HEK293 (cell line): ENCODE data around the gene SMIM29.

Experiments
- CTCF ChIA-PET: fragments of 350-600 bp; formaldehyde crosslinking; extraction: SDS; loops from one replicate; lab custom pipeline; 2021; ENCODE audit warnings: antibody characterized with exemption; lab: Yijun Ruan, JAX
- POLR2A ChIA-PET: fragments of 300-600 bp; formaldehyde crosslinking; extraction: SDS; loops from one replicate; lab custom pipeline; 2020; ENCODE audit warnings: antibody characterized with exemption, inconsistent platforms; lab: Yijun Ruan, JAX
- H3K27ac ChIP-seq: fragments of 200-500 bp; sonication (Bioruptor generic); 2 replicates; pipeline ENCODE4 v1.5.1; 2014; ENCODE audit warnings: low read depth, low read length, control low read depth, inconsistent platforms; ENCODE audit errors: extremely low read depth
- H3K36me3 ChIP-seq, 2 experiments: fragments of 200-500 bp in 1 of 2; sonication (Bioruptor generic) in 1 of 2; 1 replicate in 1 of 2; 2 replicates in 1 of 2; pipeline ENCODE4 v1.5.1; 2014 to 2017; ENCODE audit warnings: inconsistent platforms in 2 of 2, low read length in 2 of 2; ENCODE audit not compliant: control insufficient read depth in 2 of 2, insufficient read depth in 1 of 2
- H3K4me1 ChIP-seq: fragments of 200-500 bp; sonication (Bioruptor generic); 2 replicates; pipeline ENCODE4 v1.5.1; 2014; ENCODE audit warnings: mild to moderate bottlenecking, low read length, inconsistent platforms; ENCODE audit not compliant: control insufficient read depth, insufficient read depth
- H3K4me3 ChIP-seq: 2 replicates; pipeline ENCODE4 v1.5.1; 2011; ENCODE audit warnings: low read depth, mild to moderate bottlenecking, control low read depth, low read length, moderate library complexity
- H3K9me3 ChIP-seq: fragments of 200-500 bp; sonication (Bioruptor generic); 2 replicates; pipeline ENCODE4 v1.5.1; 2014; ENCODE audit warnings: low read depth, low read length, inconsistent platforms; ENCODE audit not compliant: control insufficient read depth, insufficient read depth
- BCL6B ChIP-seq: fragments of 450-650 bp; formaldehyde crosslinking; IDR thresholded peaks from 2 replicates; pipeline ENCODE4 v1.5.1; 2017; ENCODE audit warnings: missing biosample characterization, missing genetic modification characterization
- HIC1 ChIP-seq: fragments of 450-650 bp; formaldehyde crosslinking; IDR thresholded peaks from 2 replicates; pipeline ENCODE4 v1.5.1; 2016; ENCODE audit warnings: missing biosample characterization, missing genetic modification characterization
- PRDM1 ChIP-seq: fragments of 450-650 bp; formaldehyde crosslinking; IDR thresholded peaks from 2 replicates; pipeline ENCODE4; 2016; ENCODE audit warnings: missing biosample characterization, missing genetic modification characterization
- PRDM2 ChIP-seq: fragments of 450-650 bp; formaldehyde crosslinking; IDR thresholded peaks from 2 replicates; pipeline ENCODE4 v1.5.1; 2016; ENCODE audit warnings: missing biosample characterization, missing genetic modification characterization, borderline replicate concordance
- ZBTB8A ChIP-seq: fragments of 450-650 bp; formaldehyde crosslinking; IDR thresholded peaks from 2 replicates; pipeline ENCODE4 v1.5.1; 2016; ENCODE audit warnings: missing biosample characterization, missing genetic modification characterization
- ZNF121 ChIP-seq: fragments of 450-650 bp; formaldehyde crosslinking; IDR thresholded peaks from 2 replicates; pipeline ENCODE4 v1.5.1; 2016; ENCODE audit warnings: missing biosample characterization, missing genetic modification characterization
- ZNF133 ChIP-seq: fragments of 450-650 bp; formaldehyde crosslinking; IDR thresholded peaks from 2 replicates; pipeline ENCODE4 v1.5.1; 2016; ENCODE audit warnings: missing biosample characterization, missing genetic modification characterization
- ZNF140 ChIP-seq: fragments of 450-650 bp; formaldehyde crosslinking; IDR thresholded peaks from 2 replicates; pipeline ENCODE4 v1.5.1; 2016; ENCODE audit warnings: missing biosample characterization, missing genetic modification characterization
- ZNF169 ChIP-seq: fragments of 450-650 bp; formaldehyde crosslinking; IDR thresholded peaks from 2 replicates; pipeline ENCODE4 v1.5.1; 2016; ENCODE audit warnings: missing biosample characterization, missing genetic modification characterization
- ZNF184 ChIP-seq: fragments of 450-650 bp; IDR thresholded peaks from 2 replicates; pipeline ENCODE4 v1.5.1; 2018; ENCODE audit warnings: missing biosample characterization, mild to moderate bottlenecking, missing genetic modification characterization
- ZNF311 ChIP-seq: fragments of 450-650 bp; formaldehyde crosslinking; IDR thresholded peaks from 2 replicates; pipeline ENCODE4 v1.5.1; 2017; ENCODE audit warnings: missing biosample characterization, missing genetic modification characterization, borderline replicate concordance
- ZNF354C ChIP-seq: fragments of 450-650 bp; formaldehyde crosslinking; IDR thresholded peaks from 2 replicates; pipeline ENCODE4 v1.5.1; 2016; ENCODE audit warnings: missing biosample characterization, missing genetic modification characterization, low read depth, borderline replicate concordance
- ZNF473 ChIP-seq: fragments of 450-650 bp; formaldehyde crosslinking; IDR thresholded peaks from 2 replicates; pipeline ENCODE4 v1.5.1; 2017; ENCODE audit warnings: missing biosample characterization, missing genetic modification characterization
- ZNF513 ChIP-seq: fragments of 450-650 bp; IDR thresholded peaks from 2 replicates; pipeline ENCODE4 v1.5.1; 2018; ENCODE audit warnings: missing biosample characterization, missing genetic modification characterization
- ZNF544 ChIP-seq: fragments of 450-650 bp; formaldehyde crosslinking; IDR thresholded peaks from 2 replicates; pipeline ENCODE4 v1.5.0; 2017; ENCODE audit warnings: missing biosample characterization, missing genetic modification characterization
- ZNF549 ChIP-seq: fragments of 450-650 bp; IDR thresholded peaks from 2 replicates; pipeline ENCODE4 v1.5.1; 2018; ENCODE audit warnings: missing biosample characterization, missing genetic modification characterization, mild to moderate bottlenecking, inconsistent platforms, moderate library complexity
- ZNF585B ChIP-seq: fragments of 450-650 bp; formaldehyde crosslinking; IDR thresholded peaks from 2 replicates; pipeline ENCODE4 v1.5.1; 2016; ENCODE audit warnings: missing biosample characterization, missing genetic modification characterization
- ZNF610 ChIP-seq: fragments of 450-650 bp; formaldehyde crosslinking; IDR thresholded peaks from 2 replicates; pipeline ENCODE4 v1.5.1; 2016; ENCODE audit warnings: missing biosample characterization, missing genetic modification characterization, borderline replicate concordance
- TF ChIP-seq, protein P1 (sequence below): fragments of 450-650 bp; formaldehyde crosslinking; IDR thresholded peaks from 2 replicates; pipeline ENCODE4 v1.5.1; 2016; ENCODE audit warnings: missing biosample characterization, missing genetic modification characterization
- TF ChIP-seq, protein P2 (sequence below): fragments of 450-650 bp; formaldehyde crosslinking; conservative IDR thresholded peaks from 2 replicates; pipeline ENCODE4 v1.5.1; 2016; ENCODE audit warnings: low read depth, missing biosample characterization, missing genetic modification characterization

SMIM29 gene

GRCh38 chr6:34226731-34227586 is 21.8 kb downstream of the SMIM29 start:
- Histone ChIP-seq H3K4me3 (no peak overlapping the region), H3K36me3 (no peaks in the 10 kb centered on the region), H3K4me1 (no peaks in the 10 kb centered on the region), H3K27ac (no peak overlapping the region), H3K9me3 (no peaks in the 10 kb centered on the region)
- CTCF ChIA-PET: interaction anchor here (0.5 to 1.6 kb wide), 8 partner anchors 10 to 356 kb away, joined by 3 to 5 read pairs (median 3); partner anchors contain the start of gene HMGA1
- POLR2A ChIA-PET: interaction anchor here (0.5 to 1.2 kb wide), 4 partner anchors 10 to 23 kb away, joined by 3 to 6 read pairs (median 4); partner anchors contain the start of gene HMGA1
- no peak for TF ChIP-seq ZNF544 (tag by site-specific recombination)
- TF ChIP-seq ZNF133 (tag by site-specific recombination): no peak
- TF ChIP-seq ZNF169: no peak
- TF ChIP-seq PRDM2 (tag by site-specific recombination): no peak
- no peak for TF ChIP-seq ZNF311
- no peak for TF ChIP-seq HIC1 (tag by site-specific recombination)
- no peak for TF ChIP-seq ZNF140 (tag by site-specific recombination)
- TF ChIP-seq, protein P1, sequence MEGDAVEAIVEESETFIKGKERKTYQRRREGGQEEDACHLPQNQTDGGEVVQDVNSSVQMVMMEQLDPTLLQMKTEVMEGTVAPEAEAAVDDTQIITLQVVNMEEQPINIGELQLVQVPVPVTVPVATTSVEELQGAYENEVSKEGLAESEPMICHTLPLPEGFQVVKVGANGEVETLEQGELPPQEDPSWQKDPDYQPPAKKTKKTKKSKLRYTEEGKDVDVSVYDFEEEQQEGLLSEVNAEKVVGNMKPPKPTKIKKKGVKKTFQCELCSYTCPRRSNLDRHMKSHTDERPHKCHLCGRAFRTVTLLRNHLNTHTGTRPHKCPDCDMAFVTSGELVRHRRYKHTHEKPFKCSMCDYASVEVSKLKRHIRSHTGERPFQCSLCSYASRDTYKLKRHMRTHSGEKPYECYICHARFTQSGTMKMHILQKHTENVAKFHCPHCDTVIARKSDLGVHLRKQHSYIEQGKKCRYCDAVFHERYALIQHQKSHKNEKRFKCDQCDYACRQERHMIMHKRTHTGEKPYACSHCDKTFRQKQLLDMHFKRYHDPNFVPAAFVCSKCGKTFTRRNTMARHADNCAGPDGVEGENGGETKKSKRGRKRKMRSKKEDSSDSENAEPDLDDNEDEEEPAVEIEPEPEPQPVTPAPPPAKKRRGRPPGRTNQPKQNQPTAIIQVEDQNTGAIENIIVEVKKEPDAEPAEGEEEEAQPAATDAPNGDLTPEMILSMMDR (tag by site-specific recombination): 0 out of 2 replicates have a peak, but pooled peaks have one; percentile 18
- no peak for TF ChIP-seq ZNF354C (tag by site-specific recombination)
- TF ChIP-seq, protein P2, sequence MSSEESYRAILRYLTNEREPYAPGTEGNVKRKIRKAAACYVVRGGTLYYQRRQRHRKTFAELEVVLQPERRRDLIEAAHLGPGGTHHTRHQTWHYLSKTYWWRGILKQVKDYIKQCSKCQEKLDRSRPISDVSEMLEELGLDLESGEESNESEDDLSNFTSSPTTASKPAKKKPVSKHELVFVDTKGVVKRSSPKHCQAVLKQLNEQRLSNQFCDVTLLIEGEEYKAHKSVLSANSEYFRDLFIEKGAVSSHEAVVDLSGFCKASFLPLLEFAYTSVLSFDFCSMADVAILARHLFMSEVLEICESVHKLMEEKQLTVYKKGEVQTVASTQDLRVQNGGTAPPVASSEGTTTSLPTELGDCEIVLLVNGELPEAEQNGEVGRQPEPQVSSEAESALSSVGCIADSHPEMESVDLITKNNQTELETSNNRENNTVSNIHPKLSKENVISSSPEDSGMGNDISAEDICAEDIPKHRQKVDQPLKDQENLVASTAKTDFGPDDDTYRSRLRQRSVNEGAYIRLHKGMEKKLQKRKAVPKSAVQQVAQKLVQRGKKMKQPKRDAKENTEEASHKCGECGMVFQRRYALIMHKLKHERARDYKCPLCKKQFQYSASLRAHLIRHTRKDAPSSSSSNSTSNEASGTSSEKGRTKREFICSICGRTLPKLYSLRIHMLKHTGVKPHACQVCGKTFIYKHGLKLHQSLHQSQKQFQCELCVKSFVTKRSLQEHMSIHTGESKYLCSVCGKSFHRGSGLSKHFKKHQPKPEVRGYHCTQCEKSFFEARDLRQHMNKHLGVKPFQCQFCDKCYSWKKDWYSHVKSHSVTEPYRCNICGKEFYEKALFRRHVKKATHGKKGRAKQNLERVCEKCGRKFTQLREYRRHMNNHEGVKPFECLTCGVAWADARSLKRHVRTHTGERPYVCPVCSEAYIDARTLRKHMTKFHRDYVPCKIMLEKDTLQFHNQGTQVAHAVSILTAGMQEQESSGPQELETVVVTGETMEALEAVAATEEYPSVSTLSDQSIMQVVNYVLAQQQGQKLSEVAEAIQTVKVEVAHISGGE (tag by site-specific recombination): no peak
- TF ChIP-seq ZNF184: no peak
- TF ChIP-seq ZNF585B: no peak
- TF ChIP-seq ZNF513 (tag by site-specific recombination): no peak
- TF ChIP-seq ZBTB8A (tag by site-specific recombination): no peak
- no peak for TF ChIP-seq ZNF549
- peak; percentile 7; the same call in 1 of the 2 replicates for TF ChIP-seq BCL6B (tag by site-specific recombination)
- no peak for TF ChIP-seq PRDM1 (tag by site-specific recombination)
- TF ChIP-seq ZNF610: no peak
- no peak for TF ChIP-seq ZNF473 (tag by site-specific recombination)
- no peak for TF ChIP-seq ZNF121 (tag by site-specific recombination)
